Prostate gland (tissue), 2 donors: ENCODE results near the gene XDH. TPM values are rescaled to one million over a fixed set of nuclear protein-coding genes. Genes with fewer than 3 reads are reported as not detected.

Experiments used
- DNase-seq: peaks from one replicate; pipeline ENCODE4 v3.0.0-alpha.2; 2019; ENCODE audit warnings: low spot score
- H3K27ac ChIP-seq, 2 donors: fragments of 200-600 bp; sonication (generic); 2 replicates each; pipeline ENCODE4 v1.5.1; 2017 to 2019
- H3K27me3 ChIP-seq: fragments of 200-600 bp; sonication (generic); replicated peaks from 2 replicates; pipeline ENCODE4 v1.5.1; 2019; ENCODE audit not compliant: insufficient read depth
- H3K36me3 ChIP-seq, 2 donors: fragments of 200-600 bp; sonication (generic); 1 replicate in 1 of 2; 2 replicates in 1 of 2; pipeline versions ENCODE4 v1.5.1 to v1.8.1; 2017 to 2019
- H3K4me1 ChIP-seq: fragments of 200-600 bp; sonication (generic); replicated peaks from 2 replicates; pipeline ENCODE4 v1.5.1; 2019
- H3K4me3 ChIP-seq, 2 donors: fragments of 200-600 bp; sonication (generic); 2 replicates each; pipeline ENCODE4 v1.5.1; 2017 to 2019
- H3K9me3 ChIP-seq: fragments of 200-600 bp; sonication (generic); 2 replicates; pipeline ENCODE4 v1.5.1; 2017
- CTCF ChIP-seq, 4 experiments: fragments of 200-600 bp in 2 of 4; fragments of 450-650 bp in 2 of 4; sonication (generic) in 2 of 4; IDR thresholded peaks; 1 replicate in 3 of 4; 2 replicates in 1 of 4; pipeline ENCODE4 v1.5.1; 2016 to 2019; ENCODE audit warnings: antibody characterized with exemption in 4 of 4, mild to moderate bottlenecking in 2 of 4, moderate library complexity in 2 of 4
- POLR2A ChIP-seq: fragments of 450-650 bp; IDR thresholded peaks from one replicate; pipeline ENCODE4 v1.6.1; 2016; ENCODE audit warnings: antibody characterized with exemption, mild to moderate bottlenecking
- POLR2AphosphoS5 ChIP-seq: sonication (generic); formaldehyde crosslinking; IDR thresholded peaks from one replicate; pipeline ENCODE4 v1.6.1; 2017; ENCODE audit warnings: antibody characterized with exemption
- WGBS: methylation state at CpG from one replicate; pipeline ENCODE4 v1.1.5; 2018; 5-methylcytosine and 5-hydroxymethylcytosine counted together
- intact Hi-C: fragments of 100-400 bp; cut with DNase I; formaldehyde crosslinking; loops from one replicate; pipeline ENCODE4 v1.14.2; 2022
- total RNA-seq, 2 donors: library from RNA; depleted of rRNA; stranded (reverse); fragments of >200 nt; gene quantifications; one replicate each; pipeline ENCODE4 v1.1.0, GENCODE V29; 2016

The XDH gene
- total RNA-seq, 2 donors from 2014 or later: 1.2 to 2.5 TPM

DNA sequence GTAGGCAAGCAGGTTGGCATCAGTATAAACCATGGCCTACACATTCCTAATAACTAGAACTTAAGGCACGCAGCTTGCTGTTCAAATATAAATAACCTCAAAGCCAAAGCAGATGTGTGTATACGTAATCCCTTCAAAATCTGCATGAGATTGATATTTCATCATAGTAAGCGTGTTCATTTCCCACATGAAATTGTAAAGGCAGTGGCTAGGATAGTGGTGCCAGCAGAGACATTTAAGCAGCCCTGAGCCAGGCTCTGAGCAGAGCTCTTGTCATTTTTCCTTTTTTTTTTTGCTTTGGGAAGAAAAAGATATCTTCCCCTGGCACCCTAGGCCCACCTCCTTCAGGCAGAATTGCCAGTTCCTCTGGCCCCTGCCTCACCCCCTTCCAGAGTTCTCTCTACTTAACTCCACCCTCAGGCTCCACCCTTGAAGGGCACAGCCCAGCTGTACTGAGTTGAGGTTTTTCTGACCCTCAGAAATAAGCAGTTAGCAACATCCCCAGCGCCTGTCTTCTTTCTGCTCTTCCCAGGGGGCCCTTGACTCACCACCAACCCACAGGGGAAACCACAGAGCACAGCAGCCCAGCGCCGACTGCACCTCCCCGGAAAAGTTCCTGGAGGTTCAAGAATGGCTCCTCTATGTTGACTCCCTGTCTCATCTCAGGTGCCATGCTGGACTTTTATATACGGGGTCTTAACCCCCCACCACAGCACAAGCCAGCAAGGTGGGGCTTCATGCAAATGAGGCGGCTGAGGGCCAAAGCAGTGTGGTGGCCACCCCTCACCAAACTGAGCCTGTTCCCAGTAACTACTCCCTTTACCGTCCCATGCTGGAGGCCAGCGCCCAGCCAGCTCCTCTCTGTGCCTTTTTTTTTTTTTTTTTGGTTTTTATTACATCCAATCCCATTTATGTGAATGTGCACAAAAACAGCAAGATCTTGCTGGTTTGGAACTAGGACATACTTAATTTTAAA lies 95.9 kb downstream of the XDH start:
- Histone ChIP-seq H3K27me3 (no peaks in the 10 kb centered on the region), H3K4me1 (peaks cover 2% of the 10 kb centered on the region), H3K9me3 (no peaks in the 10 kb centered on the region), H3K4me3 (no peak overlapping the region), H3K36me3 (no peaks in the 10 kb centered on the region), H3K27ac (no peak overlapping the region)
- TF ChIP-seq POLR2AphosphoS5: no peak
- no peak for TF ChIP-seq POLR2A
- TF ChIP-seq CTCF (IDR thresholded peaks at IDR 0.05): no peak
- no peak for DNase-seq
- intact Hi-C loops: loop anchor here (5.0 kb wide), 1 partner anchor 81 kb away; no protein-coding TSS in a partner anchor
- 72% methylated on average over 11 of the region's 11 CpGs for WGBS

GRCh38 chr2:31317396-31317795 lies 97.1 kb downstream of the XDH start:
- H3K4me1 ChIP-seq: peaks cover 2% of the 10 kb centered on the region
- H3K4me3 ChIP-seq: no peak overlapping the region
- H3K36me3 ChIP-seq: no peaks in the 10 kb centered on the region
- H3K27ac ChIP-seq: no peak overlapping the region
- TF ChIP-seq POLR2A (no peak), POLR2AphosphoS5 (no peak), CTCF (IDR thresholded peaks at IDR 0.05) (no peak)
- DNase-seq: no peak
- H3K27me3 ChIP-seq: no peaks in the 10 kb centered on the region
- H3K9me3 ChIP-seq: no peaks in the 10 kb centered on the region
- 68% methylated on average over 3 of the region's 3 CpGs for WGBS
- intact Hi-C loops: loop anchor here (5.0 kb wide), 1 partner anchor 80 kb away; no protein-coding TSS in a partner anchor

GRCh38 chr2:31314761-31315160 lies 99.8 kb downstream of the XDH start:
- Histone ChIP-seq H3K4me1 (no peaks in the 10 kb centered on the region), H3K27me3 (no peaks in the 10 kb centered on the region), H3K9me3 (no peaks in the 10 kb centered on the region), H3K36me3 (no peaks in the 10 kb centered on the region), H3K27ac (no peak overlapping the region), H3K4me3 (no peak overlapping the region)
- intact Hi-C loops: loop anchor here (5.0 kb wide), 1 partner anchor 77 kb away; no protein-coding TSS in a partner anchor
- no peak for DNase-seq
- TF ChIP-seq CTCF (IDR thresholded peaks at IDR 0.05) (no peak), POLR2AphosphoS5 (no peak), POLR2A (no peak)
- WGBS: 98% methylated on average over 2 of the region's 2 CpGs

DNA sequence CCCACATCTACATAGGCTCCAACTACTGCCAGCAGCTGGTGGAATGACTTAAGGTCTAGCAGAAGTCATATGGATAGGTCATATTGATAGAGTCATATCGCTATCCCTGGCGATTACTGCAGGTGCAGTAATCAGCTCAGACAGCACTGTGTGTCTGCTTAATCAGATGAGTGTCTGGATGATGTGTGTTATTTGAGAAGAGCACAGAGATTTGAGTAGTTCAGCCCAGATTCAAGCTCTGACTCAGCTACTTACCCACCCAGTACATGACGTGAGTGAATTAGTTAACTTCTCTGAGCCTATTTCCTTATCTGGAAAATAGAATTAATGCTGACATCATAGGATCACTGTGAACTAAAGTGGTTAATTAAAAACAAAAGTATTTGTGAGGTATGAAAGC lies 101.6 kb downstream of the XDH start:
- WGBS: 94% methylated on average over 3 of the region's 3 CpGs
- no peaks in the 10 kb centered on the region for H3K27me3 ChIP-seq
- intact Hi-C loops: no loop called here
- DNase-seq: no peak
- no peak for TF ChIP-seq CTCF (IDR thresholded peaks at IDR 0.05)
- TF ChIP-seq POLR2AphosphoS5: no peak
- TF ChIP-seq POLR2A: no peak
- H3K4me1 ChIP-seq: no peaks in the 10 kb centered on the region
- H3K27ac ChIP-seq: no peak overlapping the region
- no peaks in the 10 kb centered on the region for H3K9me3 ChIP-seq
- no peak overlapping the region for H3K4me3 ChIP-seq
- H3K36me3 ChIP-seq: no peaks in the 10 kb centered on the region

- Histone ChIP-seq H3K9me3 (no peaks in the 10 kb centered on the region), H3K4me3 (no peak overlapping the region), H3K27me3 (no peaks in the 10 kb centered on the region), H3K4me1 (no peaks in the 10 kb centered on the region), H3K27ac (no peak overlapping the region), H3K36me3 (no peaks in the 10 kb centered on the region)
- 93% methylated on average over 2 of the region's 2 CpGs for WGBS
- intact Hi-C loops: no loop called here
- no peak for DNase-seq
- no peak for TF ChIP-seq CTCF (IDR thresholded peaks at IDR 0.05)
- TF ChIP-seq POLR2AphosphoS5: no peak
- no peak for TF ChIP-seq POLR2A
Observed at GRCh38 chr2:31304816-31305215, 109.7 kb downstream of the XDH start.
